ENCODE data around the gene PDSS1.
"Not testable (repeated sequence)": the region's sequence is repeated elsewhere in the genome, so short reads cannot be mapped to it uniquely, and the experiment has no call there.

The PDSS1 gene

GRCh38 chr10:26665080-26666048 is 32.1 kb upstream of the PDSS1 start:
- TF ChIP-seq CTCF (IDR thresholded peaks at IDR 0.05; ENCODE audit: low read depth, low read length), result no peak
- H3K4me3 ChIP-seq (ENCODE audit: low read depth, low read length), result no peak overlapping the region

GRCh38 chr10:26675873-26676257 is 21.6 kb upstream of the PDSS1 start:
- TF ChIP-seq CTCF (IDR thresholded peaks at IDR 0.05; ENCODE audit: low read depth, low read length), result no peak
- no peak overlapping the region for H3K4me3 ChIP-seq (ENCODE audit: low read depth, low read length)

- no peak overlapping the region for H3K4me3 ChIP-seq (ENCODE audit: low read depth, low read length)
- TF ChIP-seq CTCF (IDR thresholded peaks at IDR 0.05; ENCODE audit: low read depth, low read length), result no peak
Observed at GRCh38 chr10:26679588-26679987, 17.9 kb upstream of the PDSS1 start.

- TF ChIP-seq CTCF (IDR thresholded peaks at IDR 0.05; ENCODE audit: low read depth, low read length), result no peak
- no peak overlapping the region for H3K4me3 ChIP-seq (ENCODE audit: low read depth, low read length)
Observed at GRCh38 chr10:26681076-26681475, 16.4 kb upstream of the PDSS1 start.

- H3K4me3 ChIP-seq (ENCODE audit: low read depth, low read length), result not testable (repeated sequence)
Observed at GRCh38 chr10:26681971-26682370, 15.5 kb upstream of the PDSS1 start.

- H3K4me3 ChIP-seq (ENCODE audit: low read depth, low read length), result no peak overlapping the region
- no peak for TF ChIP-seq CTCF (IDR thresholded peaks at IDR 0.05; ENCODE audit: low read depth, low read length)
Observed at GRCh38 chr10:26682931-26683330, 14.6 kb upstream of the PDSS1 start.

- TF ChIP-seq CTCF (IDR thresholded peaks at IDR 0.05; ENCODE audit: low read depth, low read length), result 0 out of 2 replicates have a peak, but pooled peaks have one; percentile 22
- H3K4me3 ChIP-seq (ENCODE audit: low read depth, low read length), result not testable (repeated sequence)
Observed at GRCh38 chr10:26684667-26685264, 12.7 kb upstream of the PDSS1 start.
